NCI-H146 treated with DMSO at 0.1 percent for 48 hours (cell line): Measurements from ENCODE around the gene HOXC13.

Source experiments
- DNase-seq: peaks from one replicate; lab custom pipeline; 2025; ENCODE audit not compliant: unreplicated experiment; lab: John Stamatoyannopoulos, UW

Gene HOXC13

DNA sequence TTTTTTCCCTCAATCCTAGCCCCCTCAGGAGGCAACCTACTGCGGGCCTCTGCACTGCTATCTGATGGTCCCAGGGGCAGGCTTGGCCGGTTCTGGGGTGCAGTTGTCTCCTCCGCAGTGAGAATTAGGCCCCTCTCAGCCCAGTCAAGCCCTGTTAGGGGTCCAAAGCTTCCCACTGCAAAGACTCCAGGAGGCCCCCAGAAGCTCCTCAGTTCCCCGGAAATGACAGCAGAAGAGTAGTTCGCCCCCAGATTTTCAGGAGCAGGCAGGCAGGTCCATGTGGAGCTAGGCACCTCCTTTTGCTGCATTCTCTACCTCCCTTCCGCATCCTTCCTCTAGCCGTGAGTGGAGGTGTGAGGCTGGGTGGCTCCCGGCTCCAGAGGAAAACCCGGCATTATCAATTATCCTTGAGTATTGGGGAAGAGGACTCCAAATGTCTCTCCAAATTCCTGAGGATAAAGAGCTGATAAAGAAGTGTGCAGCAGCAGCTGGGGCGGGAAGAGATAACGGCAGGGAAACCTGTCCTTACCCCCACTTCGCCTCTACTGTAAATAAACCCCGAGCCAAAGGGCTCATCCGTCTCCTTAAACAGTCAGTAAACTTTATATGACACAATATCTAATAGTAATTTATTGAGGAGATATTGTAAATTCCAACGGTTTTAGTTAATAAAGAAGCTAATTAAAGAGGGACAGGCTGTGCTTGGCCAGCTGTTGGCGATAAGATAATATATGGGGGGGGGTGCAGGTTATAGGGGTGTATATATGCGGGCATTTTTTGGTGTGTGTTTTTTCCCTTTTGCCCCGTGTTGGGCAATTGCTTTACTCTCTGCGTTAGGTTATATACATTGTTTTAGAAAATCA is 15.4 kb downstream of the HOXC13 start:
- no peak for DNase-seq

GRCh38 chr12:53954694-53955035 is 16.0 kb downstream of the HOXC13 start, which contains the start of gene HOXC12:
HOXC12 (plus strand) TSS chr12:53954903; CDS start chr12:53954930, 27 bp downstream.
- DNase-seq, result no peak

GRCh38 chr12:53955036-53955775 is 16.6 kb downstream of the HOXC13 start:
- no peak for DNase-seq

GRCh38 chr12:53955776-53956250 is 17.2 kb downstream of the HOXC13 start:
- DNase-seq, result no peak

GRCh38 chr12:53956251-53956887 is 17.7 kb downstream of the HOXC13 start:
- DNase-seq, result no peak

DNA sequence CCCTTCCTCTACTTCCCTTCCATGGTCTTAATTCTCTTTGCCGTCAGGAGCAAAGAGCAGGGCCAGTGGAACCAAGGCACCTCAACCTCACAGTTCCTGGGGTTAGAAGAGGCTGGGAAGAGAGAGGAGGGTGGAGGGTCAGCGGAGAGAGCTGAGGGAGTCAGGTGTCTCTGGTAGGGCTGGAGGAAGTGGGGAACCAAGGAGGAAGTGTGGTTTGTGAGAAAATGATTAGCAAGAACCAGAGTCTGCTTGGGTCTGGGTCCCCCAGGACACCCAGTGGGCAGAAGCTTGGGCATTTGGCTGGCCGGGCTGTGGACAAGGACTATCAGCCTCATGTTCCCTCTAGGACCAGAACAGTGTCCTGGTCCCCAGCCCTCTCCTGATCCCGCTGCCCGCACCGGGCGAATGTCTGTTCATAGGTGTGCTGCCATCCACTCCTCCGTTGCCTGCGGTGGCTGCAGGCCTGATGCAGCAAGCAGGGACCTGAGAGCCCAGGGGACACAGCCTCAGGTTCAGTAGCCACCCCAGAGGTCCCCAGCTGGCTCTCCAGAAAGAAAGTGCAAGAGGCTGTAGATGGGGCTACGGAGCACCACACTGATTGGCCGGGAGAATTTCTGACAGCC is 18.4 kb downstream of the HOXC13 start:
- no peak for DNase-seq

- DNase-seq, result no peak
These were observed 19.5 kb downstream of the HOXC13 start for GRCh38 chr12:53958128-53958527.

DNA sequence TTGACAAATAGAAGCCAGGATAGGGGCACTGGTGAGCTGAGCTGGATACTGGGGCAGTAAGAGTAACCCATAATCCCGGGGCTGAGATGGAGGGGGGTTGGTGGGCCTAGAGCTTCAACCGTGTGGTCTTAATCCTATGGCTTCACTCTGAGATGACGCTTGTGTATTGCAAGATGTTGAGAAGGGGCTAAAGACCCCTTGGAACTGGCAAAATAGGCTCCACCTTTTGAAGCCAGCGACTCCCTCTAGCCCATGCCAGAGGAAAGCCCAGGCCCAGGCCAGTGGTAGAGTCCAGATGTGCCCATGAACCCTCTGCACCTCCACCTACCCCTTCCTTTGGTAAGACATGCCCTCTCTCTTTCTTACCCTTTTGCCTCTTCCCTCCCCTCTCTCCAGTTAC is 20.7 kb downstream of the HOXC13 start:
- DNase-seq, result no peak

DNA sequence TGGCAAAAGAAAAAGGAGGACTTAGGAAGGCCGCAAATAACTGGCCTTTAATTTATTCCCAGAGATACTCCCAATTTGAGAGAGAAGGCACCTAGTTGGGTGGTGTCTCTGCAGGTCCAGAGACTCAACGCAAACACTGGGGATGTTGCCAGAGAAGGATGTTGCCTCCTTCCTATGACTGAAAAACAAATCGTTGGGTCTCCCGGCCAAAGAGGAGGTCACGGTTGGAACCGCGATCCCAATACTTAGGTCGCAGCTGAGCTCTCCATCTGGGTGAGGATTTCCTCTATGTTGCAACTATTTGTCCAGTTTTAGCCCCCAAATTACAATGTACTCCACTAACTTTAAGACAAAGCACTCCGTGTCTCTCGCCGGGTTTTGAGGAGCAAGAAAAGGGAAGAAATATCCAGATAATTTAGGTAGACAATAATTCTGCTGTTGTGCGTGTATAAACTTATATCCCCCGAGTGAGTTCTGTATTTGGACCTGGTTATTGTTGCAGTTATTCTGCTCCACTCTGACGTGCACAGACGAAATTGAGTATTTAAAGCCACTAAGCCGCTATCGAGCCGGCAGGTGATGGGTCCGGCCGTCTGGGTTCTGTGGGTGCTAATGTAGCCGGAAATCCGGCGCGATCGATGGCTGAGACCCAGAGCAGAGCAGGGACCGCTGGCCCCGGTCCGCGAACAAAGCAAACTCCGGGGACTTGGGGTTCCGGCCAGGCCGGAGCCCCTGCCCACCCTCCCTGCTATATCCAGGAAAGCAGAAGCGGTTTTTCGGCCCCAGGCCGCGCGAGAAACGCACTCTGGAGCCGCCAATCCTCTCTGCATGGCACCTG is 21.8 kb downstream of the HOXC13 start:
- no peak for DNase-seq

GRCh38 chr12:53961025-53961761 is 22.6 kb downstream of the HOXC13 start:
- no peak for DNase-seq

DNA sequence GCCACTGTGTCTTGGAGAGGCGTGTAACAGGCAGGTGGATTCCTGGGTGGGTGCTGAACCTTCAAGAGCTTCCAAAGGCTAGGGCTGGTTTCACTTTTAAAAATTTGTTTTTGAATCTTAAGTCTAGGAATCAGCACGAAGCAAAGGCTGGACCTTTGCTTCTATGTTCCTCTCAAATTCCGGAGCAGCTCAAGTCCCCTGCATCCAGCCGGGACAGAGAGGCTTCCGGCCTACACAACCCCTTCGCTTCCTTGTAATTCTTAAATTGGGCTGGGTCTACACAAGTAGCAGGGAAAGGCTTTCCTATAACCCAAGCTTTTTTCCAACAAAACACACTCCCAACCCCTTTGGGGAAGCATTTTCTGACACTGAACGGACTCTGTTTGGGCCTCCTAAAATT is 24.4 kb downstream of the HOXC13 start:
- no peak for DNase-seq

- no peak for DNase-seq
These were observed 25.0 kb downstream of the HOXC13 start for GRCh38 chr12:53963434-53964314.

DNA sequence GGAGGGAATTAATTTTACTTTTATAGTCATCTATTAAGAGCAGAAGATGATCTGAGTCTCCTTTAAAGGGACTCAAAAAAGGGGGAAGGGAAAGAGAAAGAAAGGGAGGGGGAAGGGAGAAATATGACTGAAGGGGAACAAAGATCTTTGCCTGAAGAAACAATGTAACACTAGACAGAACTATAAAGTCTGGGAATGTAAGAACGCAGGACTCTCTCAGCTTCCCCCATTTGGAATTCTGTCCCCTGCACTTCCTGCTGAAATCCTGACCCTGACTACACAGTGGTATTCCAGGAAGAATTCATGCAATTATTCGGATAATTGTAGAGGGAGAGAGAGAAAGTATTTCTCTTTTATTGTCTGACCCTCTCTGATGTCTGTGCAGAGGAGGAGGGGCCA is 25.7 kb downstream of the HOXC13 start:
- no peak for DNase-seq

GRCh38 chr12:53965281-53966084 is 26.9 kb downstream of the HOXC13 start:
- DNase-seq, result no peak

DNA sequence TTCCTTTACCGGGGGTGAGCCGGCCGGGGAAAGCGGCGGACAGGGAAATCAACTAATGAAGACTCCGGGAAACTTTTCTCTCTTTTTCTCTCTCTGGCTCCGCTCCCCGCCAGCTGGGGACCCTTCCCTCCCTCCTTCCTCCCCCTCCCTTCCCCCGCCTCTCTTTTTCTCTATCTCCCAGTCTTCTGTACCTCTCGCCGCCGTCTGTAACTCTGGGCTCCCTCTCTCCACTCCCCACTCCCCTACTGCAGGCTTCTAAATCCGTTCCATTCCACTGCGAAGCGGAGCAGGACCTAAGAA is 27.4 kb downstream of the HOXC13 start:
- no peak for DNase-seq

GRCh38 chr12:53966385-53967133 is 27.9 kb downstream of the HOXC13 start:
- no peak for DNase-seq

DNA sequence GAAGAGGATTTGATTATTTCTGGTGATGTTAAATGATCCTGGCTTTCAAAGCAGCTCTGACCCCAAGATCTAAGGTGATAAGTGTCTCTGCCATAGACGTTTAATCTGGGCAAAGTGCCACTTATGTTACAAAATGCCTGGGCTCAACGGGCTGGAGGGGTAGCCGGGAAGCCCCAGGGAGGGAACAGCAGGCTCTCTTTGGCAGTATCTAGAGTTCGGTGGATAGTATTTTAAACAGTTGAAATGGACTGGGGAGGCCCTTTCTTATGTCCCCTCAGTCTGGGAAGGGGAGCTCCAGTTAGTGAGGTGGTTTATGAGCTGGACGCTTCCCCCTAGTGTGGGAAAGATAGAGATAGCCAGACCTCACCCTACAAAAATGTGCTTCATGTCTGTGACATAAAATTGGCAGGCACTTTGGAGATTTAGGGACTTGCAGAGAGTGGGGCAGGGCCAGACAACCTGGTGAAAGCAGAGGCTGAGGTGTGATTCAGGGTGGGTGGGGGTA is 28.8 kb downstream of the HOXC13 start:
- no peak for DNase-seq
